GM10847 (cell line): ENCODE data around the gene MAST4.

Experiments
- POLR2A ChIP-seq: IDR thresholded peaks from 2 replicates; pipeline ENCODE4 v1.6.1; 2011; ENCODE audit not compliant: insufficient read length; ENCODE audit errors: extremely low read depth

MAST4 gene

GRCh38 chr5:66737096-66737495 is 140.9 kb downstream of the MAST4 start:
- TF ChIP-seq POLR2A = no peak

- no peak for TF ChIP-seq POLR2A
Measured at GRCh38 chr5:66738136-66738535, 141.9 kb downstream of the MAST4 start.

- no peak for TF ChIP-seq POLR2A
Measured at GRCh38 chr5:66739021-66739420, 142.8 kb downstream of the MAST4 start.

- TF ChIP-seq POLR2A = no peak
Measured at GRCh38 chr5:66739951-66740350, 143.8 kb downstream of the MAST4 start.

GRCh38 chr5:66741394-66741793 is 145.2 kb downstream of the MAST4 start:
- TF ChIP-seq POLR2A = no peak

- no peak for TF ChIP-seq POLR2A
Measured at GRCh38 chr5:66742083-66742895, 146.1 kb downstream of the MAST4 start.

- no peak for TF ChIP-seq POLR2A
Measured at GRCh38 chr5:66742896-66743247, 146.7 kb downstream of the MAST4 start.

GRCh38 chr5:66743344-66743743 is 147.2 kb downstream of the MAST4 start:
- TF ChIP-seq POLR2A = no peak

GRCh38 chr5:66744040-66744439 is 147.8 kb downstream of the MAST4 start:
- no peak for TF ChIP-seq POLR2A

- TF ChIP-seq POLR2A = no peak
Measured at GRCh38 chr5:66745297-66745696, 149.1 kb downstream of the MAST4 start.

- TF ChIP-seq POLR2A = no peak
Measured at GRCh38 chr5:66747607-66748006, 151.4 kb downstream of the MAST4 start.

GRCh38 chr5:66757219-66757833 is 161.1 kb downstream of the MAST4 start:
- no peak for TF ChIP-seq POLR2A

- no peak for TF ChIP-seq POLR2A
Measured at GRCh38 chr5:66757834-66758371, 161.7 kb downstream of the MAST4 start.

GRCh38 chr5:66769030-66769733 is 173.0 kb downstream of the MAST4 start:
- TF ChIP-seq POLR2A = no peak

GRCh38 chr5:66769839-66770617 is 173.8 kb downstream of the MAST4 start:
- TF ChIP-seq POLR2A = no peak

GRCh38 chr5:66777868-66778267 is 181.7 kb downstream of the MAST4 start:
- TF ChIP-seq POLR2A = no peak

GRCh38 chr5:66779528-66779927 is 183.3 kb downstream of the MAST4 start:
- TF ChIP-seq POLR2A = no peak
